ENCODE measurements around the gene LMTK3. TPM values are rescaled to one million over a fixed set of nuclear protein-coding genes. Genes with fewer than 3 reads are reported as not detected.

Gene LMTK3
- total and polyA plus RNA-seq, 2 donors (not counting 1 experiment from before 2014, with no cell fraction given): 0.17 TPM; not detected in 1

- Histone ChIP-seq H2AFZ (ENCODE audit: low read length) (no peak overlapping the region), H3K27ac (ENCODE audit: insufficient read depth, low read length) (no peak overlapping the region), H4K20me1 (ENCODE audit: control insufficient read depth, extremely low read depth, insufficient read depth, low read length) (no peaks in the 10 kb centered on the region), H3K27me3 (ENCODE audit: control insufficient read depth, insufficient read depth, low read length) (no peaks in the 10 kb centered on the region), H3K9ac (ENCODE audit: insufficient read depth, low read length) (no peak overlapping the region), H3K79me2 (ENCODE audit: control insufficient read depth, insufficient read depth, low read length) (no peaks in the 10 kb centered on the region), H3K4me3 (replicated peaks in 1 of 4; ENCODE audit: control extremely low read depth in 1 of 4, insufficient read depth in 1 of 4, low read depth in 3 of 4, low read length in 4 of 4) (no peak overlapping the region), H3K36me3 (ENCODE audit: control insufficient read depth, insufficient read depth, low read length) (peaks cover 23% of the 10 kb centered on the region), H3K4me2 (ENCODE audit: extremely low read depth, insufficient read depth, low read length) (no peak overlapping the region), H3K9me3 (ENCODE audit: control insufficient read depth, insufficient read depth, low read depth, low read length) (no peaks in the 10 kb centered on the region), H3K4me1 (ENCODE audit: control insufficient read depth, extremely low read depth, insufficient read depth, low read length) (no peaks in the 10 kb centered on the region)
- no peak for DNase-seq (ENCODE audit: low read depth in 2 of 2)
- TF ChIP-seq CTCF (conservative IDR thresholded peaks at IDR 0.05 in 1 of 2, IDR thresholded peaks at IDR 0.05 in 1 of 2; ENCODE audit: low read depth in 1 of 2, low read length in 2 of 2) (no peak), EZH2 (IDR thresholded peaks at IDR 0.05; ENCODE audit: low read length, missing control alignments) (no peak)
These were observed 57.4 kb downstream of the LMTK3 start for GRCh38 chr19:48454150-48454730.

GRCh38 chr19:48452289-48453190 is 59.1 kb downstream of the LMTK3 start:
- Histone ChIP-seq H3K4me1 (ENCODE audit: control insufficient read depth, extremely low read depth, insufficient read depth, low read length) (no peaks in the 10 kb centered on the region), H3K9ac (ENCODE audit: insufficient read depth, low read length) (no peak overlapping the region), H3K4me3 (replicated peaks in 1 of 4; ENCODE audit: control extremely low read depth in 1 of 4, insufficient read depth in 1 of 4, low read depth in 3 of 4, low read length in 4 of 4) (no peak overlapping the region), H3K27ac (ENCODE audit: insufficient read depth, low read length) (no peak overlapping the region), H3K9me3 (ENCODE audit: control insufficient read depth, insufficient read depth, low read depth, low read length) (no peaks in the 10 kb centered on the region), H2AFZ (ENCODE audit: low read length) (no peak overlapping the region), H3K27me3 (ENCODE audit: control insufficient read depth, insufficient read depth, low read length) (no peaks in the 10 kb centered on the region), H3K4me2 (ENCODE audit: extremely low read depth, insufficient read depth, low read length) (no peak overlapping the region), H4K20me1 (ENCODE audit: control insufficient read depth, extremely low read depth, insufficient read depth, low read length) (no peaks in the 10 kb centered on the region), H3K79me2 (ENCODE audit: control insufficient read depth, insufficient read depth, low read length) (no peaks in the 10 kb centered on the region), H3K36me3 (ENCODE audit: control insufficient read depth, insufficient read depth, low read length) (peaks cover 32% of the 10 kb centered on the region)
- no peak for DNase-seq (ENCODE audit: low read depth in 2 of 2)
- TF ChIP-seq CTCF (conservative IDR thresholded peaks at IDR 0.05 in 1 of 2, IDR thresholded peaks at IDR 0.05 in 1 of 2; ENCODE audit: low read depth in 1 of 2, low read length in 2 of 2) (no peak), EZH2 (IDR thresholded peaks at IDR 0.05; ENCODE audit: low read length, missing control alignments) (no peak)

GRCh38 chr19:48451624-48452023 is 60.0 kb downstream of the LMTK3 start:
- peaks cover under 1% of the 10 kb centered on the region for H3K79me2 ChIP-seq (ENCODE audit: control insufficient read depth, insufficient read depth, low read length)
- H3K9ac ChIP-seq (ENCODE audit: insufficient read depth, low read length): no peak overlapping the region
- H3K27ac ChIP-seq (ENCODE audit: insufficient read depth, low read length): no peak overlapping the region
- H3K36me3 ChIP-seq (ENCODE audit: control insufficient read depth, insufficient read depth, low read length): peaks cover 32% of the 10 kb centered on the region
- no peak for DNase-seq (ENCODE audit: low read depth in 2 of 2)
- TF ChIP-seq EZH2 (IDR thresholded peaks at IDR 0.05; ENCODE audit: low read length, missing control alignments) (no peak), CTCF (conservative IDR thresholded peaks at IDR 0.05 in 1 of 2, IDR thresholded peaks at IDR 0.05 in 1 of 2; ENCODE audit: low read depth in 1 of 2, low read length in 2 of 2) (no peak)
- no peak overlapping the region for H3K4me3 ChIP-seq (replicated peaks in 1 of 4; ENCODE audit: control extremely low read depth in 1 of 4, insufficient read depth in 1 of 4, low read depth in 3 of 4, low read length in 4 of 4)
- H3K4me2 ChIP-seq (ENCODE audit: extremely low read depth, insufficient read depth, low read length): no peak overlapping the region
- H2AFZ ChIP-seq (ENCODE audit: low read length): no peak overlapping the region
- no peaks in the 10 kb centered on the region for H3K9me3 ChIP-seq (ENCODE audit: control insufficient read depth, insufficient read depth, low read depth, low read length)
- no peaks in the 10 kb centered on the region for H4K20me1 ChIP-seq (ENCODE audit: control insufficient read depth, extremely low read depth, insufficient read depth, low read length)
- peaks cover under 1% of the 10 kb centered on the region for H3K4me1 ChIP-seq (ENCODE audit: control insufficient read depth, extremely low read depth, insufficient read depth, low read length)
- H3K27me3 ChIP-seq (ENCODE audit: control insufficient read depth, insufficient read depth, low read length): no peaks in the 10 kb centered on the region
